H1 (cell line): ENCODE results near the gene CFAP20. TPM values are rescaled to one million over a fixed set of nuclear protein-coding genes. Genes with fewer than 3 reads are reported as not detected.

Experiments
- CTCF ChIA-PET: fragments of 300-600 bp; sonication (Branson Sonifier 250); formaldehyde crosslinking; loops from one replicate; lab custom pipeline; 2021; ENCODE audit not compliant: partially characterized antibody; lab: Charles Lee
- POLR2A ChIA-PET: fragments of 300-600 bp; sonication (Branson Sonifier 250); formaldehyde crosslinking; loops from one replicate; lab custom pipeline; 2021; ENCODE audit warnings: inconsistent platforms; ENCODE audit not compliant: partially characterized antibody; lab: Charles Lee
- DNase-seq, 2 experiments: peaks; one replicate each; pipeline versions ENCODE4 v3.0.0 to v3.0.0-alpha.2; 2010 to 2022; ENCODE audit warnings: low spot score in 2 of 2, low read depth in 1 of 2, mixed read lengths in 1 of 2
- FAIRE-seq: peaks from 2 replicates; lab custom pipeline; 2011; peaks lifted over from hg19 to GRCh38; lab: Jason Lieb, UNC
- H2AFZ ChIP-seq: 2 replicates; pipeline ENCODE4 v1.8.1; 2012; ENCODE audit warnings: low read length, inconsistent platforms
- H2AK5ac ChIP-seq: 2 replicates; pipeline ENCODE4 v1.6.1; 2013; ENCODE audit warnings: low read depth, low read length
- H2BK120ac ChIP-seq: replicated peaks from 2 replicates; pipeline ENCODE3; 2013; ENCODE audit warnings: low read depth, low read length, inconsistent platforms
- H2BK12ac ChIP-seq: 2 replicates; pipeline ENCODE4 v1.6.1; 2013; ENCODE audit warnings: low read depth, low read length
- H2BK15ac ChIP-seq: 2 replicates; pipeline ENCODE4 v1.6.1; 2013; ENCODE audit warnings: low read length
- H2BK20ac ChIP-seq: 2 replicates; pipeline ENCODE4 v1.6.1; 2013; ENCODE audit warnings: low read length
- H2BK5ac ChIP-seq: 2 replicates; pipeline ENCODE4 v1.6.1; 2013; ENCODE audit warnings: low read depth, low read length
- H3K14ac ChIP-seq: 2 replicates; pipeline ENCODE4 v1.6.1; 2013; ENCODE audit warnings: inconsistent platforms; ENCODE audit not compliant: insufficient read length
- H3K18ac ChIP-seq: 2 replicates; pipeline ENCODE4 v1.6.1; 2013; ENCODE audit warnings: low read length; ENCODE audit errors: extremely low read depth
- H3K23ac ChIP-seq: 2 replicates; pipeline ENCODE4 v1.6.1; 2013; ENCODE audit warnings: inconsistent platforms; ENCODE audit not compliant: insufficient read length
- H3K23me2 ChIP-seq: 2 replicates; pipeline ENCODE4 v1.6.1; 2013; ENCODE audit warnings: low read depth, low read length
- H3K27ac ChIP-seq: 2 replicates; pipeline ENCODE4 v1.6.1; 2011; ENCODE audit warnings: low read depth, low read length, inconsistent platforms
- H3K27me3 ChIP-seq, 4 experiments: replicated peaks in 1 of 4; 1 replicate in 1 of 4; 2 replicates in 3 of 4; pipeline versions ENCODE4 v1.6.1 to v1.8.1; 2011 to 2013; ENCODE audit warnings: low read length in 3 of 4, mild to moderate bottlenecking in 3 of 4, inconsistent platforms in 2 of 4, mixed read lengths in 2 of 4, moderate library complexity in 1 of 4; ENCODE audit not compliant: control insufficient read depth in 3 of 4, insufficient read depth in 3 of 4; ENCODE audit errors: extremely low read depth in 1 of 4
- H3K36me3 ChIP-seq, 4 experiments: 2 replicates each; pipeline versions ENCODE4 v1.6.1 to v1.8.1; 2011 to 2013; ENCODE audit warnings: mild to moderate bottlenecking in 4 of 4, low read length in 3 of 4, moderate library complexity in 2 of 4, control low read depth in 1 of 4, inconsistent platforms in 1 of 4; ENCODE audit not compliant: insufficient read depth in 4 of 4, control insufficient read depth in 2 of 4
- H3K4ac ChIP-seq: replicated peaks from 2 replicates; pipeline ENCODE3; 2013; ENCODE audit warnings: low read length, low read depth, mixed read lengths, inconsistent platforms; ENCODE audit not compliant: insufficient read length
- H3K4me1 ChIP-seq, 4 experiments: replicated peaks in 1 of 4; 1 replicate in 1 of 4; 2 replicates in 3 of 4; pipeline versions ENCODE4 v1.6.1 to v1.8.1; 2011 to 2013; ENCODE audit warnings: low read length in 3 of 4, inconsistent platforms in 2 of 4, mixed read lengths in 1 of 4; ENCODE audit not compliant: insufficient read depth in 4 of 4, control insufficient read depth in 3 of 4
- H3K4me2 ChIP-seq, 2 experiments: 2 replicates each; pipeline versions ENCODE4 v1.6.1 to v1.8.1; 2011 to 2013; ENCODE audit warnings: low read depth in 2 of 2, low read length in 2 of 2, control low read depth in 1 of 2, inconsistent platforms in 1 of 2, mild to moderate bottlenecking in 1 of 2; ENCODE audit not compliant: insufficient read depth in 1 of 2
- H3K4me3 ChIP-seq, 4 experiments: fragments of 200-600, 300-600 bp in 1 of 4; sonication (generic), shearing (Covaris generic), sonication (Bioruptor Twin) in 1 of 4; 2 replicates each; pipeline versions ENCODE4 v1.5.1 to v1.8.1; 2011 to 2016; ENCODE audit warnings: low read length in 4 of 4, low read depth in 3 of 4, control low read depth in 2 of 4, inconsistent platforms in 2 of 4, mild to moderate bottlenecking in 2 of 4, mixed read lengths in 1 of 4, moderate library complexity in 1 of 4; ENCODE audit not compliant: insufficient read depth in 2 of 4; ENCODE audit errors: extremely low read depth in 1 of 4
- H3K56ac ChIP-seq: replicated peaks from 2 replicates; pipeline ENCODE3; 2013; ENCODE audit warnings: low read depth, mild to moderate bottlenecking, mixed read lengths, low read length, inconsistent platforms; ENCODE audit not compliant: insufficient read length
- H3K79me1 ChIP-seq: 2 replicates; pipeline ENCODE4 v1.6.1; 2013; ENCODE audit warnings: low read depth, low read length, control low read depth
- H3K79me2 ChIP-seq, 2 experiments: 2 replicates each; pipeline versions ENCODE4 v1.6.1 to v1.8.1; 2012 to 2013; ENCODE audit warnings: low read length in 2 of 2, mild to moderate bottlenecking in 2 of 2, inconsistent platforms in 1 of 2; ENCODE audit not compliant: insufficient read depth in 2 of 2, control insufficient read depth in 1 of 2
- H3K9ac ChIP-seq, 4 experiments: replicated peaks in 1 of 4; 1 replicate in 1 of 4; 2 replicates in 3 of 4; pipeline versions ENCODE4 v1.6.1 to v1.8.1; 2011 to 2013; ENCODE audit warnings: low read depth in 3 of 4, low read length in 3 of 4, control low read depth in 2 of 4, mild to moderate bottlenecking in 2 of 4, moderate library complexity in 2 of 4, inconsistent platforms in 1 of 4; ENCODE audit errors: extremely low read depth in 1 of 4
- H3K9me3 ChIP-seq, 2 experiments: 2 replicates each; pipeline versions ENCODE4 v1.6.1 to v1.8.1; 2012 to 2013; ENCODE audit warnings: mild to moderate bottlenecking in 2 of 2, moderate library complexity in 2 of 2, control low read depth in 1 of 2, inconsistent platforms in 1 of 2, low read depth in 1 of 2, low read length in 1 of 2, mixed read lengths in 1 of 2; ENCODE audit not compliant: insufficient read depth in 2 of 2
- H4K20me1 ChIP-seq, 2 experiments: replicated peaks in 1 of 2; 2 replicates each; pipeline versions ENCODE3 to v1.8.1; 2011 to 2013; ENCODE audit warnings: inconsistent platforms in 2 of 2, low read length in 2 of 2, mild to moderate bottlenecking in 1 of 2; ENCODE audit not compliant: insufficient read depth in 2 of 2, control insufficient read depth in 1 of 2
- H4K5ac ChIP-seq: 2 replicates; pipeline ENCODE4 v1.6.1; 2013; ENCODE audit warnings: low read length, low read depth, mixed read lengths, inconsistent platforms; ENCODE audit not compliant: insufficient read length
- H4K8ac ChIP-seq: 2 replicates; pipeline ENCODE4 v1.8.0; 2013; ENCODE audit warnings: mild to moderate bottlenecking, moderate library complexity, low read length, inconsistent platforms; ENCODE audit not compliant: insufficient read depth; ENCODE audit errors: extremely low read depth
- H4K91ac ChIP-seq: replicated peaks from 2 replicates; pipeline ENCODE3; 2013; ENCODE audit warnings: low read length, mixed read lengths, inconsistent platforms; ENCODE audit not compliant: insufficient read length
- ATF2 ChIP-seq: IDR thresholded peaks from 2 replicates; pipeline ENCODE4 v1.6.1; 2012; ENCODE audit warnings: low read length, inconsistent platforms
- BCL11A ChIP-seq, 2 experiments: IDR thresholded peaks; one replicate each; pipeline ENCODE4 v1.6.1; 2011; ENCODE audit warnings: low read depth in 2 of 2, low read length in 2 of 2, mild to moderate bottlenecking in 2 of 2
- CTBP2 ChIP-seq: IDR thresholded peaks from 2 replicates; pipeline ENCODE4 v1.7.0; 2011; ENCODE audit warnings: borderline replicate concordance, mild to moderate bottlenecking, moderate library complexity, mixed read lengths, low read length; ENCODE audit not compliant: insufficient read depth, insufficient read length
- GABPA ChIP-seq: IDR thresholded peaks from 2 replicates; pipeline ENCODE4 v1.6.1; 2011; ENCODE audit warnings: mild to moderate bottlenecking, low read length, moderate library complexity, borderline replicate concordance; ENCODE audit not compliant: insufficient read depth
- HDAC2 ChIP-seq, 2 experiments: fragments of 300-600 bp in 1 of 2; sonication (generic) in 1 of 2; IDR thresholded peaks; 2 replicates each; pipeline ENCODE4 v1.6.1; 2011 to 2012; ENCODE audit warnings: low read depth in 2 of 2, low read length in 2 of 2, mild to moderate bottlenecking in 2 of 2, moderate library complexity in 2 of 2, borderline replicate concordance in 1 of 2, inconsistent platforms in 1 of 2
- HDAC6 ChIP-seq: IDR thresholded peaks from one replicate; pipeline ENCODE4 v1.7.1; 2012; ENCODE audit warnings: low read depth, mild to moderate bottlenecking, inconsistent platforms, low read length, moderate library complexity
- JUN ChIP-seq: IDR thresholded peaks from 2 replicates; pipeline ENCODE4 v1.6.1; 2011; ENCODE audit warnings: low read depth, mild to moderate bottlenecking, improper control_type of control experiment, low read length
- MAX ChIP-seq: IDR thresholded peaks from 2 replicates; pipeline ENCODE4 v1.6.1; 2012; ENCODE audit warnings: inconsistent platforms
- SP2 ChIP-seq: IDR thresholded peaks from 2 replicates; pipeline ENCODE4 v1.6.1; 2012; ENCODE audit warnings: mild to moderate bottlenecking, low read length, inconsistent platforms
- SP4 ChIP-seq: IDR thresholded peaks from 2 replicates; pipeline ENCODE4 v1.6.1; 2012; ENCODE audit warnings: low read length, inconsistent platforms
- YY1 ChIP-seq: IDR thresholded peaks from 2 replicates; pipeline ENCODE4 v1.6.1; 2011; ENCODE audit warnings: low read depth, mild to moderate bottlenecking, low read length
- WGBS, 2 experiments: shearing (Covaris generic) in 1 of 2; methylation state at CpG; one replicate each; pipeline versions ENCODE4 v1.1.6 to v1.1.7; 2013 to 2015; ENCODE audit warnings: low lambda C conversion rate in 2 of 2, mixed read lengths in 2 of 2, inconsistent platforms in 1 of 2, low coverage in 1 of 2, missing lambda C conversion rate in 1 of 2; ENCODE audit not compliant: insufficient replicate concordance in 2 of 2, insufficient coverage in 1 of 2, insufficient read length in 1 of 2; ENCODE audit errors: extremely low coverage in 1 of 2, missing lambda C conversion rate in 1 of 2; 5-methylcytosine and 5-hydroxymethylcytosine counted together
- polyA plus RNA-seq, 7 experiments: library from polyadenylated mRNA; depleted of rRNA in 3 of 7; stranded (reverse) in 5 of 7; unstranded in 2 of 7; fragments of >200 nt in 5 of 7; fragments of 200-250 nt in 2 of 7; gene quantifications; 1 replicate in 5 of 7; 2 replicates in 1 of 7; 4 replicates in 1 of 7; pipeline versions ENCODE4 v1.2.1 to v1.2.3, GENCODE V29; 2011 to 2013; ENCODE audit warnings: missing spikeins in 2 of 7, mixed read lengths in 2 of 7
- total RNA-seq: library from RNA; stranded (reverse); fragmentation: NEBNext Ultra II Directional; extraction: Animal tissue kit (Norgen Biotek cat#: 25700); gene quantifications from 2 replicates; pipeline ENCODE4 v1.2.1, GENCODE V29; 2021

CFAP20 gene
- total and polyA plus RNA-seq, 2 of the 8 experiments (the other 6 are each of a cell fraction or from before 2014, with no cell fraction given), result 45.6 to 65.4 TPM

- no peak for FAIRE-seq
- Histone ChIP-seq H2BK120ac (peak overlapping the region; percentile 38), H3K27ac (no peak overlapping the region), H3K9ac (no peak overlapping the region), H3K79me2 (no peaks in the 10 kb centered on the region), H3K9me3 (no peaks in the 10 kb centered on the region), H3K36me3 (no peaks in the 10 kb centered on the region; a peak in 1 of 8 replicates), H3K14ac (no peak overlapping the region), H2BK12ac (peak overlapping the region; percentile 84; the same call in 1 of the 2 replicates), H3K23ac (no peak overlapping the region), H4K8ac (no peak overlapping the region), H3K79me1 (no peaks in the 10 kb centered on the region), H3K4me3 (no peak overlapping the region), H2BK20ac (no peak overlapping the region), H2BK15ac (peak overlapping the region; percentile 23; the same call in 1 of the 2 replicates), H3K4me1 (peaks cover 0 to 10% (median 4%) of the 10 kb centered on the region in 4 experiments; a peak in 3 of 7 replicates), H3K23me2 (peaks cover 10% of the 10 kb centered on the region), H2AFZ (peak overlapping the region; percentile 25; the same call in 1 of the 2 replicates), H3K56ac (no peak overlapping the region), H3K4ac (no peak overlapping the region), H3K18ac (no peak overlapping the region), H3K27me3 (no peaks in the 10 kb centered on the region), H4K91ac (peak overlapping the region; percentile 97), H4K5ac (no peak overlapping the region), H2AK5ac (peak overlapping the region; percentile 94; the same call in 1 of the 2 replicates), H4K20me1 (peaks cover 0 to 10% of the 10 kb centered on the region in 2 experiments), H3K4me2 (no peak overlapping the region), H2BK5ac (no peak overlapping the region)
- WGBS, 2 experiments, result 100% methylated on average over 1 of the region's 9 CpGs; no CpG with 5 or more reads in 1 of the 2 experiments
- no peak for DNase-seq
- ChIA-PET CTCF (interaction anchor here (0.8 to 1.2 kb wide), 5 partner anchors 8 to 32 kb away, joined by 3 to 10 read pairs (median 4); no protein-coding TSS in a partner anchor), POLR2A (interaction anchor here (1.3 kb wide), 1 partner anchor 38 kb away, joined by 3 read pairs; no protein-coding TSS in a partner anchor)
- no peak for TF ChIP-seq SP2
- no peak for TF ChIP-seq HDAC2 (IDR thresholded peaks at IDR 0.05; ENCODE audit: borderline replicate concordance in 1 of 2, low read depth in 2 of 2, low read length in 2 of 2)
- TF ChIP-seq SP4, result no peak
- no peak for TF ChIP-seq BCL11A (IDR thresholded peaks at IDR 0.05; ENCODE audit: low read depth in 2 of 2, low read length in 2 of 2)
- TF ChIP-seq JUN, result no peak
- TF ChIP-seq YY1, result no peak
- no peak for TF ChIP-seq MAX
- no peak for TF ChIP-seq GABPA
- no peak for TF ChIP-seq ATF2
- no peak for TF ChIP-seq CTBP2
- TF ChIP-seq HDAC6, result no peak
Observed at GRCh38 chr16:58088091-58088490, 41.1 kb downstream of the CFAP20 start.
